DMS53 treated with DMSO at 0.1 percent for 48 hours (cell line): Measurements from ENCODE around the gene AQP9.

ENCODE experiments used
- DNase-seq: peaks from one replicate; lab custom pipeline; 2025; ENCODE audit not compliant: unreplicated experiment; lab: John Stamatoyannopoulos, UW

Gene AQP9

DNA sequence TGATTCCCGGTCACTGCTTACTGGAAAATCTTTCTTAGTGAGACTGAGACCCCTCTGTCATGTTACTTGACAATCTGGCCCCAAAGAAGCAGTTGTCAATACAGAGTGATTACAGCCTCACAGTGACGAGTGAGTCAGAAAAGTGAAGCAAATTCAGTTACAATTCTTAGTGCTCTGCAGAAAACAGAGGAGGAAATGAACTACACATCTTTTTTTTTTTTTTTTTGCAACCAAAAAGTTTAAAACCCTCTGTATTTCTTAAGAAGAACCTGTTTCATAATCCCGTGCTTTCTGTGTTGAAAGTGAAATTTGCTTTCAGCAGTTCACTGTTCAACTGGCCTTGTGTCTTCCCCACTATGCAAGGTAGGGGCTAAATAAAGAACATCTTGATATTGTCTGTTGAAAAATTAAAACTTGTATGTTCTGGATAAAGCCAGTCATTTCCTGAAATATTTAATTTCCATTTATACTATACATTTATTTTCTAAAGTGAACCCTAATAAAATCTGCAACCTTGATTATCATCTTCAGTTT lies 1.9 kb downstream of the AQP9 start:
- DNase-seq = no peak

DNA sequence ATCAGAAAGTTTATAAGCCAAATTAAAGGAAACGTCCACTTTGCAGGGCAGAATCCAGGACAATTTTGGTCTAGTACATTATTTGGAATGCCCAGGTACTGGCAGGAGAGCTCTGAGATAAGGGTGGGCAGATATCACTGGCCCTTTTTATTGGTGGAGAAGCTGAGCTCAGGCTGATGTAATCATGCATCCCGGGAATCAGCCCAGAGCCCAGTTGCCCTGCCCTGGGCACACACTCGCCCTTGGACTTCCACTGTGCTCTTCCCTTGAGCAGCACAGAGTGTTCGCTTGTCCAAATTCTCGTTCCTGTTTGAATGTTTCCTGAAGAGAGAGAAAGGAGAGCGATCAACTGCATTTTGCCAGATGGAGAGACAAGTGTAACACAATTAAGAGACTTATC lies 3.7 kb downstream of the AQP9 start:
- no peak for DNase-seq

DNA sequence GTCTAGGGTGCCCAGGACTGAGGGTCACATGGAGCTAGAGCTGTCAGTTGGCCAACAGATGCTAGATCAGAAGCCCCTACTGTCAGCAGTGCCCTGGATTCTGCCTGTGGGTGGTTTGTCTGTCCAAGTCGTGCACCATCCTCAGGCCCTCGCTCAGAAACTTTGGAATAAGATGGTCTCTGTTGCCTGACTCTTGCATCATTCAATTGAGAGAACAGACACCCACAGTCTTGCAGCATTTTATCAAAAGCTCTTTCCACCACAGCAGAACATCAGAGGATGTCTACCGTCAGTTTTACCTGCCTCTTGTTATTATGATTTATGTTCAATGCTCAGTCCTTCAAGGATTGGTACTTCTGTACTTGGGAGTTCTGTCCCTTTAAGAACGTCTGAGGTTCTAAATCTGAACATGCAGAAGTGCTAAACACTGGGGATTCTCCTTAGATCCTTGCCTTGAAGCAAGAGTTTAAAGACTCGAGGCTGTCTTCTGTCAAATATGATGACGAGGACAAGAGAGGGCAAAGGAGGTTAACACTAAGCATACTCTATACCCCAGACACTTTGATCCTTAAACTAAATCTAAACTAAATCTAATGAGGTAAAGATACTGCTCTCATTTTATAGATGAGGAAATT lies 4.8 kb downstream of the AQP9 start:
- no peak for DNase-seq

DNA sequence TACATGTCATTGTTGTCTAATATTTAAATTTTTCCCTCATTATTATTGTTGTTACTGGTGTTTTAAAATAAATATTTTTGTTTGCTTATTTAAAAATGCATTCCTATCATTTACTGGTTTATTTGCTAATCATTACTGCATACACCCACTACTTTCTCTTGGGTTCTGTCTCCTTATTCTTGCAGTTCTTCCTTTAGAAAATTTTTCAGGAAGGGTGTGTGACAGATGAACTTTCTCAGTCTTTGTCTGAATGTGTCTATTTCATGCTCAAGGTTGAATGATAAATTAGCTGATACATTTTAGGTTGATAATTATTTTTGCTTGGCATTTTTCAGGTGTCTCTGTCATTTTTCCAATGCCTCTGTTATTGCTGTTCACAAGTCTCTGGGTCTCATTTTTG lies 7.4 kb downstream of the AQP9 start:
- DNase-seq = no peak

DNA sequence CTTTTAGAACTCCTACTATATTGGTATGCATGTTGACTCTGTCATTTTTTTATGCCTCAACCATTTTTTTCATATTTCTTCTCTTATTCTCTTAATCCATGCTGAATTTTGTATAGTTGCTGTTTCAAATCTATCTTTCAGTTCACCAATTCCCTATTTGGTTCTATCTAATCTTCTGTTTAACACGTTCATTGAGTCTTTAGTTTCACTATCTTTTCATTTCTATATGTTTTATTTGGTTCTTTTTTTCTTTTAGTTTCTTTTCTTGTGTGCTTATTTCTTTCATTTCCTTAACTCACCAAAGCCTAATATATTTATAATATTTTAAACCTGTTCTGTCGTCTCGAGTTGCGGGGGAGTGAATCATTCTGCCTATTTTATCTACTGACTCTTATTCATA lies 8.0 kb downstream of the AQP9 start:
- no peak for DNase-seq

DNA sequence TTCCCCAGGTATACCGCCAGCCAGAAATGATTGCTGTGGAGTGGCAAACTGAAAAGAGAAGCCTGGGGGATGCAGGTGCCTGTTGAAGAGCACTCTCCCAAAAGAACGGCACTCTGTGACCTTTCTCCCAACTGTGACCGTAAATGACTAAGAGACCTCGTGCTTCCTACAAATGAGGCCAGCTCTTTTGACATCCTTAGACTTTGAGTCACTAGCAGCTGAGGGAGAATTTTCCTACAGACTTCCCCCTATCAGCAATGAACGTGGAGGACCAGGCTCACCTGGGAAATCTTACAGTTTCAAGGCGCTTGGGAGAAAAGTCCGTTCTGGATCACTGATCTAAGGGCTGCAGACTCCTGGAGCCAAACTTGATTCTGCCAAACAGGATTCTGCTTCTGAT lies 8.6 kb downstream of the AQP9 start:
- DNase-seq = no peak

DNA sequence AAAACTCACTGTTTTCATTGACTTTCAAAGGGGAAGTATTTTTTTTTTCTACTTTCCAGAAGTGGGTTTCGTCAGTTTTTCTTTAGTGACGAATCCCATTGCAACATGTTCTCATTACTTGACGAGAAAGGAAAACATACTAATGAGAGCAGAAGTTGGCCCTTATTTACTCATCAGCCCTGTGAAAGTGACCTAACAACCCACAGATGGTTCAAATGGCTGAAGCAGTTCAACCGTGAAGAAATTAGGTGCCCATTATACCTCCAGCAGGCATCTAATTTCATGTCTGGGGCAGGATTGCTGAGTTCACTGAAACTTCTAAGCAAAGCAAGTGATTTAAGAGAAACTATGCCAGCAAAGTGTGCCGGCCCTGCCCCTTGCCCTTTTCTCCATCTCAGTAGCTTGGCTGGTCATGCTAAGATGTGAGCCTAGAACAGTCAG lies 9.0 kb downstream of the AQP9 start:
- no peak for DNase-seq

DNA sequence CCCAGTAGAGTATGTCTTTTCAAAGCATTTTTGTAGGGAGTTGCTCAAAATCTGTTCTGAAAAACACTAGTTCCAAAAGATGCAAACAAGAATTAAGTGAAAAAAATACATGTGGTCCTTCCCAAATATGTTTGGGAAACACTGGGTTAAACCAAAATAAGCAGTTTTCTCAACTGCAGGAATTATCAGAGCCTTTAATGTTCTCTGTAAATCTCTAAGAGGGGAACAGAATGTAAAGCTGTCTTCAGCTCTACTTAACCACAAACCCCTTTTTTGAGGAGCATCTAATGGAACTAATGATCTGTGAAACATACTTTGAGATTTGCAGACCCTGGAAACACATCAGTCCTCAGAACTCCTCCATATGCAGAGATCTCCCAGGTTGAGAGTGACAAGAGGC lies 9.9 kb downstream of the AQP9 start:
- DNase-seq = no peak

DNA sequence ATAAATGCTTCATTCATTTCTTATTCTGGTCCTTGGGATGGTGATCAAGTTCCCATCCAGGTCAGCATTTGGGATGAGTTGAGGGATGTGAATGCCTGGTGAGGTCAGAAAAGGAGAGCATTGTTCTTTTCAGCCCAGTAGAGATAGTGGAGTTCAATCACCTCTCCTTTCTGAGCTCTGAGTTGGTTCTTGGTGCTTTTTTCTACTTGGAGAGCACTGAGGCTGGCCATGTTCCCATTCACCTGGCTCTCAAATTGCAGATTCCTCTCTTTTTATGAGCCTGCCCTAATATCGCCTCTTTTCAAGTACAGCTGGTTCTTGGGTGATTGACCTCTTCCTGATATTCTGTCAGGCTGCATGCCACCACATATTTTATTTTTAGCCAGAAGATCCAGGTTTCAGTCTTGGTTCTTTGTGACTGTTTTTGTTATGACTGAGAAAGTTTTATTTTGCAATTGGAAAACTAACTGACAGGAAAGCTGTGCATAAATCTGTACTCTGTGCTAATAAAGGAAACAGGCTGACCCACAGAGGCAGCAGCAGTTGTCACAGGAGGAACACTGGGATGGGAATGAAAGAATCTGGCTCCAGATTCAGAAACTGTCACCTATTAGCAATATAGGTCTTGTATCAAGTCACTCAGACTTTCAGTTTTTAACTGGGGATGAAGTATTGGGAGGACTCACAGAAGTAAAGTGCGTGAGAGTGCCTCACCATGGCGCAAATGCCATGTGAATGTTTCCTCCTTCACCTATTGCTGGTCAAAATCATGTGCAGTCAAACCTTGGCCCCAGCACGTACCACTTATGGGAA lies 10.7 kb downstream of the AQP9 start:
- DNase-seq = no peak

DNA sequence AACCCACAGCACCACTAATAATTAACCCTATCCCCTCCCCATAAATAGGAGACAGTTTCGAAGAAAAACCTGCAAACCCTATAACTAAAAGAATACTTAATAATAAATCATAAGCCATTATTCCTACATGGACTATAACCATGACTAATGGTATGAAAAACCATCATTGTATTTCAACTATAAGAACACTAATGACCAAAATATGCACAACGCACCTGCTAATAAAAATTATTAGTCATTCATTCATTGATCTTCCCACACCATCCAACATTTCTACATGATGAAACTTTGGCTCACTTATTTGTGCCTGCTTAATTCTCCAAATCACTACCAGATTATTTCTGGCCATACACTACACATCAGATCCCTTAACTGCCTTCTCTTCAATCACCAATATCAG lies 16.6 kb downstream of the AQP9 start:
- no peak for DNase-seq

DNA sequence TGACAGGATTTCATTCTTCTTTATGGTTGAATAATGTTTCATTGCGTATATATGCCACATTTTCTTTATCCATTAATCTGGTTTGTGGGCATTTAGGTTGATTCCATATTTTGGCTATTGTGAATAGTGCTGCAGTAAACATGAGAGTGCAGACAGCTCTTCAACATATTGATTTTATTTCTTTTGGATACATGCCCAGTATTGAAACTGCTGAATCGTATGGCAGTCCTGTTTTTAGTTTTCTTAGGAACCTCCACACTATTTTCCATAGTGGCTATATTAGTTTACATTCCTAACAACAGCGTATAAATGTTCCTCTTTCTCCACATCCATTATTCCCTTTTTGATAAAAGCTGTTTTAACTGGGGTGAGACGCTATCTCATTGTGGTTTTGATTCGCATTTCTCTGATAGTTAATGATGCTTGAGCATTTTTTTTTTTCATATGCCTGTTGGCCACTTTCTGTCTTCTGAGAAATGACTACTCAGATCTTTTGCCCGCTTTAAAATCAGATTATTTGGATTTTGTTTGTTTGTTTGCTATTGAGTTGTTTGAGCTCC lies 21.7 kb downstream of the AQP9 start:
- no peak for DNase-seq

DNA sequence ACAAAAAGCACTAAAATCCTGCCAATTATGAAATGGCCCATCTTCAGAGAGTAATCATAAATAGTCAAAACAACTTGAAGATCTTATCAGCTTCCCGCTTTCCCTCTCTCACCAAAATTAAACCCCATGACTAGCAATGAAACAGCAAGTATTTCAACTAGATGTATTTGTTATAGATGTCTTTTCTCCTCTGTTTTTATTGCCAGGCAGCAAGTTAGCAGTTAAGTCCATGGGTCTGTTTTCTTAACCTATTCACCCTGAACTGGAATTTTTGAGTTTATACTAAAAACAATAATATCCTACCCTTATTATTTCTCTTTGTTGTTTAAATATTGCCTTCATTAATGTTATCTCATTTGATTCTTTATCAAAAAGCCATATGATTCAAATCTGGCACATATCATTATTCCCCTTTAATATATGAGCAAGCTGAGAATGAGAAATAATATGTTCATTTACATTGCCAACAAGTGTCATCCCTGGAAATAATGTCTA lies 23.3 kb downstream of the AQP9 start:
- DNase-seq = no peak

DNA sequence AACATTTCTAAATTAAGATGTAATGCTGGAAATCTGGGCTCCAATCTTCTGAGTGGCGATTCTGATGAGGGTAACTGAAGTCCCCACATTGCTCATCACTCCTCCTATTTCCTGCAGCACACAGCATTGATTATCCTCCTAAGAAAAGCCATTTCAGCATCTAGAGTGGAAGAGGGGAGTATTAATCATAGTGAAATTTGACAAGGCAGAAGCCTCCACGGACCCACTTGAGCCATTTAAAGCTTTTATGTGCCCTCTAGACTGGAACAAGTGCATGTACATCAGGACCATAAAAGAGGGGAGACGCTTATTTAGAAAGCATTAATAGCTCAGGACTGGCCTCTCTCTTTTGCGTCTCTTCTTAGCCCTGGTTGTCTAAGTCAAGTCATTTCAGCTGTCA lies 25.8 kb downstream of the AQP9 start:
- no peak for DNase-seq

DNA sequence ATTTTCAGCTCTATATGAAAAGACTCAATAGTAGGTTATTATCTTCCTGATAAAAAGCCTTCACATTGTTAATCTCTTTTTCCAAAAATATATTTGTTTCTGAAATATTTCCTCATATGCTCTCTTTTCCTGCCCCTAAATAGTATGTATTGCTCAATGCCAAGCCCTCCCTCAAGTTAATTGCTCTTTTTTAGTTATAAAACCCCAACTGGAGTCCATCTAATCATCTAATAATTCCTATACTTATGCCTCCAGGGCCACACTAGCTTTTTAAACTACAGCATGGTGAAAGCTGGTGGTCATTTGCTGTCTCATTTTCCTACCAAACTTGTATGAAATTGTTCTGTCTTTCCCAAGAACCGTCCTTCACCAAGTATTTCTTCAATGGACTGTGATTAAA lies 26.7 kb downstream of the AQP9 start:
- no peak for DNase-seq

DNA sequence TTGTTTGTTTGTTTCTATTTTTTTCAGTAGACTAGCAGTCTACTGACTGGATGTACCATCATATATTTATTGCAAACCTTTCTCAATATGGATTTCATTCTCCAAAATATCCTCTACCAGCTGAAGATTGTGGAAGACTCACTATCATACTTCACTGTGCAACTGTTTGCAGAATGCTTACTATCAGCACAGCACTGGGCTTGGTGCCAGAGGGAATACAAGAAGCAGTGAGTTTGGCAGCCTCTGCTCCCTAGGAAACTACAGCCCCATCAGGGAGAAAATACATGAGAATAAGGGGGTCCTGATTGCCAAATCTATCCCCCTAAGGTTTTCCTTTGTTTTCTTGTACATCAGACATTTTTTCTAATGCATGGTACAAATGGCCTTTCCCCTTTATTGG lies 27.5 kb downstream of the AQP9 start:
- DNase-seq = no peak

DNA sequence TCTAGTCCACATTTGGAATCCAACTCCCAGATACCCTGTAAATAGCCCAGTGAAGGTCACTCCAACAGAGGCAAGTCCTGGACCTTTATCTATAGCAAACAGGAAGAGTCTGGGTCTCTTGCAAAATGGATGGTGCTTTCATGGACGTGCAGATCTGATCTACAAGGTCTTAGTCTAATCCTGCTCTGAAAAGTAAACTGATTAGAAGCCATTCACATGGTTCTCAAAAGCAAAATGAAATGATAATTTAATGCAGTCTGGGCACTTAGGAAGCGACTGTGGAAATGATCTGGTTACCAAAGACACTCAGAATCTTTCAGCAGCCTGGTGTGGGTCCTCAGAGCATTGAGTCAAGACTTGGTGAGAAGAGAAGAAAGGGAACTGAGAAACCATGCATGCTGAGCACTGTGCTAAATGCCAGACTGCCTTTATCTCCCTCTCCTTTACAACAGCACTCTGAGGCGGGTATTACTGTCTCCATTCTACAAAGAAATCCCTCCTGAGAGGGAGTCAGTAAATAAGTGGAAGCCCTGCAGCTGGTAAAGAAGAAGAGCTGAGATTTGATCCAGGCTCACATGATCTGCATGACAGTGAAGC lies 29.0 kb downstream of the AQP9 start:
- no peak for DNase-seq

DNA sequence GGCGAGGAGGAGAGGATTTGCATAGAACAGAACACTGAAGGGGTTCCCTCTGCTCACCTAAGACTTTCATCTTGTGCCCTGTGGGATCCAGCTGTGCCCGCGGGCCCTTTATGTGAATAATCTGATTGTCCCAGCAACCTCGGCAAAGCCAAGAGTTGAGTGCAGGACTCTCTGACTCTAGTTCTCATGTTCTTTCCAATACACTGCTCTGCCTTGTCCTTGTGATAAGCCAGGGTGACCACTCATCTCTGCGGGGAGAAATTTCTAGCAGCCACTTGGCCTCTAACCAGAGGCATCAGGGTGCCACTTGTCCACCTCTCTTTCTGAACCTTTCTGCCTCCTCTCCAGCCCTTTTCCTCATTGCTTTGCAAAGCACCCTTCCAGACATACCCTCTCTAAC lies 31.8 kb downstream of the AQP9 start:
- no peak for DNase-seq

DNA sequence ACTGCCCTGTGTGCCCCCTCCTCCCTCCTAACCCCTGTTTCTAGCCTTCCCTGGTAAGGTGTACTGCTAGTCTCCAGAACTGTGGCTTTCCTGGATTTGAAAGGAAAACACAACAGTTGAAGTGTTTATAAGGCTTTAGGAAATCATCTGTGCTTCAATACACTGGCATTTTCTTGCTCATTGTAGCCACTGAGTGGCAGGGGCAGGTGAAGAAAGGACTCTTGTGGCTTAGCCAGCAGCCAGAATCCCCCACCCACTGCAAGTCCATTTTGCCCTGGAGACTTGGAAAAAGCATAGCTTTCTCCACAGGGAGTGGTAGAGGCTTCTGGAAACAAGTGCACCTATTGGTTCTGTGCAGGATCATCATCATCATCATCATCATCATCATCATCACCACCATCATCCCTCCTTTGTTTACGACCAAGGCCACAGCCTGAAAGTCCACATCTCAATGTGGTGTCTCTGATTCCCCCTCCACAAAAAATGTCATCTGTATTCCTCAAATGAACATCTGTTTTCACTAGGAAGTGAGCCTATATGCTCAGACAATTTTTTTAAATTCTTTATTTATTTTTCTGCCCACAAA lies 33.4 kb downstream of the AQP9 start:
- DNase-seq = no peak

DNA sequence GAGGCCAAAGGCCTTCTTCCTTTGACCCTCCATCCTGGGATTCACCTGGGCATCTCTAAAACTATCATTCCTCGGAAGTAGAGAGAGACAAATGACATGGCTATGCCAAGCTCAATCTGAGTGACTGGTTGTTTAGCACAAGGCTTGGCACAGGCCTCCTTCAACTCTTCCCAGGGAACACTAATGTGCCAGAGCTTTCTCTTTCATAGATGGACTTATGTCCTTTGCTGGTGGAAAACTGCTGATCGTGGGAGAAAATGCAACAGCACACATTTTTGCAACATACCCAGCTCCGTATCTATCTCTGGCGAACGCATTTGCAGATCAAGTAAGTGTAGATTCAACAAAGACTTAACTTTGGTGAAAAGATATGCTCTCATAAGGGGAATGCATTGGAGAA lies 36.5 kb downstream of the AQP9 start:
- no peak for DNase-seq

DNA sequence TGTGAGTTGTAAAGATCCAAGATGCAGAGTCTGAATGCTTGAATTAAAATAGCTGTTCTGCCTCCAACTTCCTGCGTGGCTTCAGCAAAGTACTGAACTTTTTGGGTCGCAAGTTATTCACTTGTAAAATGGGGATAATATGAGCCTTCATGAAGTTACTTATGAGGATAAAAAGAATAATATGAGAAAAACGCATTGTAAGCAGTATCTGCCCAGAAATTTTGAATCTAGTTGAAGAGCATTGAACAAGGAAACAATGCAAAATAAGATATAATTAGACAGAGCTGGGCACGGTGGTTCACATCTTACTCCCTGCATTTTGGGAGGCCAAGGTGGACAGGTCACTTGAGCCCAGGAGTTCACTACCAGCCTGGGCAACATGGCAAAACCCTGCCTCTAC lies 37.8 kb downstream of the AQP9 start:
- DNase-seq = no peak

DNA sequence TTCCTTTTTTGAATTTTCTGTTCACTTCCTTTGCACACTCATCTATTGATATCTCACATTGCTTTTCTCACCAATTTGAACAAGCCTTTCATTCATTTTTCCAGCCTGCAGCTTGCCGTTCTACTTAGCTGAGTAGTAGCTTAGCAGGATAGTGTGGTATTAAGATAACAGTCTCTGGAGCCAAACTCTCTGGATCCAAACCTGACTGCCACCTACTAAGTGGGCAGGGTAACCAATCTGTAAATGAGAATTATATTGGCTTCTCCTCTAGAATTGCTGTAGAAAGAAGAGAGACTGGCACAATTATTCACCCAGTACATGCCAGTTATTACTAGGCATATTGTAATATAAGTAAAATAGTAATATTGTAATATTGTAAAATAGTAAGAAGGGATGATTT lies 40.5 kb downstream of the AQP9 start:
- no peak for DNase-seq
